GM12873 (cell line): ENCODE measurements around the gene ULK1.

Experiments used
- CTCF ChIP-seq: IDR thresholded peaks from 2 replicates; pipeline ENCODE4 v1.5.1; 2012; ENCODE audit warnings: low read depth, mild to moderate bottlenecking, moderate library complexity, low read length, control low read depth; ENCODE audit not compliant: insufficient read depth; ENCODE audit errors: missing control alignments

ULK1 gene

GRCh38 chr12:131950182-131950913, 55.9 kb downstream of the ULK1 start:
- TF ChIP-seq CTCF: no peak

GRCh38 chr12:131959116-131959515, 64.7 kb downstream of the ULK1 start:
- TF ChIP-seq CTCF: no peak

GRCh38 chr12:131959641-131960589, 65.5 kb downstream of the ULK1 start:
- TF ChIP-seq CTCF: no peak

- no peak for TF ChIP-seq CTCF
These were observed 67.6 kb downstream of the ULK1 start for GRCh38 chr12:131962069-131962468.

GRCh38 chr12:131963381-131963780, 69.0 kb downstream of the ULK1 start:
- TF ChIP-seq CTCF: no peak

- TF ChIP-seq CTCF: no peak
These were observed 70.7 kb downstream of the ULK1 start for GRCh38 chr12:131965073-131965472.

GRCh38 chr12:131971226-131971625, 76.8 kb downstream of the ULK1 start:
- TF ChIP-seq CTCF: no peak
